Activated naive CD4-positive, alpha-beta T cell (primary cell): ENCODE data around the gene SPRING1.

Experiments used
- DNase-seq, 4 experiments: peaks; one replicate each; lab custom pipeline; 2025; lab: John Stamatoyannopoulos, UW

SPRING1 gene

GRCh38 chr12:116708826-116709756, 28.8 kb downstream of the SPRING1 start:
- DNase-seq, result peak in 2 of 4 experiments; percentile 20 to 35

GRCh38 chr12:116707751-116708150, 30.1 kb downstream of the SPRING1 start:
- DNase-seq, result no peak

GRCh38 chr12:116703214-116703795, 34.6 kb downstream of the SPRING1 start:
- peak in 3 of 4 experiments; percentile 24 to 53 (median 40) for DNase-seq

- no peak for DNase-seq
These were observed 36.4 kb downstream of the SPRING1 start for GRCh38 chr12:116701432-116701831.

GRCh38 chr12:116700066-116700465, 37.8 kb downstream of the SPRING1 start:
- no peak for DNase-seq

- DNase-seq, result no peak
These were observed 39.3 kb downstream of the SPRING1 start for GRCh38 chr12:116698554-116699075.

- DNase-seq, result no peak
These were observed 39.8 kb downstream of the SPRING1 start for GRCh38 chr12:116698116-116698515.

- no peak for DNase-seq
These were observed 40.2 kb downstream of the SPRING1 start for GRCh38 chr12:116697716-116698115.

- DNase-seq, result no peak
These were observed 40.6 kb downstream of the SPRING1 start for GRCh38 chr12:116697305-116697704.

GRCh38 chr12:116695464-116695725, 42.5 kb downstream of the SPRING1 start:
- no peak for DNase-seq

- DNase-seq, result no peak
These were observed 43.0 kb downstream of the SPRING1 start for GRCh38 chr12:116694653-116695463.

GRCh38 chr12:116693286-116694227, 44.3 kb downstream of the SPRING1 start:
- no peak for DNase-seq

- no peak for DNase-seq
These were observed 45.3 kb downstream of the SPRING1 start for GRCh38 chr12:116692605-116693004.

GRCh38 chr12:116691636-116692035, 46.2 kb downstream of the SPRING1 start:
- no peak for DNase-seq

GRCh38 chr12:116691205-116691604, 46.7 kb downstream of the SPRING1 start:
- DNase-seq, result no peak

GRCh38 chr12:116689979-116690744, 47.7 kb downstream of the SPRING1 start:
- DNase-seq, result no peak

GRCh38 chr12:116689521-116689920, 48.3 kb downstream of the SPRING1 start:
- DNase-seq, result no peak
